NCI-H446 treated with DMSO at 0.1 percent for 48 hours (cell line): ENCODE data around the gene HIVEP3.

Source experiments
- DNase-seq: peaks from one replicate; lab custom pipeline; 2025; lab: John Stamatoyannopoulos, UW

Gene HIVEP3

GRCh38 chr1:41872074-41872473, 46.6 kb downstream of the HIVEP3 start:
- no peak for DNase-seq

GRCh38 chr1:41870076-41870562, 48.6 kb downstream of the HIVEP3 start:
- DNase-seq = no peak

- no peak for DNase-seq
Observed at GRCh38 chr1:41868241-41868998, 50.3 kb downstream of the HIVEP3 start.

- no peak for DNase-seq
Observed at GRCh38 chr1:41866285-41866684, 52.4 kb downstream of the HIVEP3 start.

DNA sequence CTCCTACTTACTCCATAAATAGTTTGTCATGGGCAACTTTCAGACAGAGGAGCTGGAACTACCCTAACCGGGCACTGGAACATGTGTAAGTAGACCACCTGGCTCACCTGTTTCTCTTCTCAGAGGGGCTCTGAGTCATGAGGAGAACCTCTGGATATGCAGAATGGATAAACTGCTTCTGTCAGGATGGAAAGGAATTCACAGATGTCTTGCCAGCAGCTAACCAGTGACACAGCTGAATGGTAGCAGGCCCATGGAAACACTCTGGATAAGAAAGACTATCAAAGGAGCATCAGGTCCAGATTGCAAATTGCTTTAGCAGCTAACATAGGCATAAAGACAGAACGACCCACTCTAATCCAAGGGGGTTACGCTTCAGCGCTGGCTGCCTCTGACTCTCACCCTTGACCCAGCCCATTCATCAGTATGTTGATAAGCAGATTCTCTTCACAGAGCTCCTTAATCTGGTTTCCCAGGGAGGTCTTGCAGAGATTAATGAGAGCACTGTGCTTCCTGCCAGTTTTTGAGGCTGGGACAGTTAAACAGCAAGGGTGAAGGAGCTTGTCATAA, 54.2 kb downstream of the HIVEP3 start:
- no peak for DNase-seq

- no peak for DNase-seq
Observed at GRCh38 chr1:41863718-41864117, 55.0 kb downstream of the HIVEP3 start.

- DNase-seq = no peak
Observed at GRCh38 chr1:41862384-41863221, 56.1 kb downstream of the HIVEP3 start.

GRCh38 chr1:41861535-41862383, 57.0 kb downstream of the HIVEP3 start:
- DNase-seq = peak; percentile 27

GRCh38 chr1:41860771-41861170, 58.0 kb downstream of the HIVEP3 start:
- no peak for DNase-seq

- no peak for DNase-seq
Observed at GRCh38 chr1:41860214-41860613, 58.5 kb downstream of the HIVEP3 start.

- no peak for DNase-seq
Observed at GRCh38 chr1:41859686-41860085, 59.0 kb downstream of the HIVEP3 start.

- peak; percentile 63 for DNase-seq
Observed at GRCh38 chr1:41856944-41857285, 61.8 kb downstream of the HIVEP3 start.

DNA sequence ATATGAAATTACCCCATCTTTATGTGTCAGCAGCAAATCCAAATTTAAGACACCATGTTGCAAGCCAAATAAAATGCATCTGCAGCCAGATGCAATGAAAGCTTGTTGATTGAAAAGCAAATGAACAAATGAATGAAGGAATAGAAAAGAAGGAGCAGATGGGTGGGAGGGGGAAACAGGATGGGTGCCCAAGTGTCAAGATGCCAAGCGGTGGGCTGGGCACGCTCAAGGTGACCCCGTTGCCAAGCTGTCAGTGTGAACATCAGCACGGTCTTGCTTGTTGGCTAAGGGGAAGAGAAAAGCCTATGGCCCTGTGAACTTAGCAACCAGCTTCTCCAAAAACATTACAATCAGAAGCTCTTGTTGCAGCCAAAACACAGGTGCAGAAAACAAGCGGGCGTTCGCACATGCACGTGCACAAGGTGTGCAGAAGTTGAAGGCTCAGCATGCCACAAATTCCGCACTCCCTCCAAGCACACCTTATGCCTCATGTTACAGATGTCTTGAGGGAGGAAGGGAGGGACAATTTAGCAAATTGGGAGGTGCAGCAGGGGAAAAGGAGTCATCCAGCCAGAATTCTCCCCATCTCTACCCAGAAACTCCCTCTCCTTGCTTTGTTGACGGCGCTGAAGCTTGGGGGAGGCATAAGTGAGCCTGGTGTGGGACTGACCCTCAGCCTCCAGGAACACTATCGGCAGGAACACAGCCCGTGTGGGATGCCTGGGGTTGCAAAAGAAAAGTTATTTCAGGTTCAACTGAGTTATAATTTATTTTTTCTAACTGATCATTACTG, 62.4 kb downstream of the HIVEP3 start:
- peak; percentile 80 for DNase-seq

DNA sequence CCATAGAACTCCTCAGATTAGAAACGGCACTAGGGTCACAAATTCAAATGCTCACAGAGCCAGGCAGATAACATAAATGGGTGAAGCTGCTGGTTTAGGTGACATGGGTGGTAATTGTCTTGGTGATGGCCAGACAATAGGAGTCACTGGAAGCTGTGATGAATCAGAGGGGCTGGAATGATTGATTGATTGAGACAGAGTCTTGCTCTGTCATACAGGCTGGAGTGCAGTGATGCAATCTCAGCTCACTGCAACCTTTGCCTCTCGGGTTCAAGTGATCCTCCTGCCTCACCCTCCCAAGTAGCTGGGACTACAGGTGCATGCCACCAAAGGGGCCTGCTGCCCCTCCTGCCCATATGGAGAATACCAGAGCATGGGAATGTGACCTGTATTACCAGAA, 63.0 kb downstream of the HIVEP3 start:
- no peak for DNase-seq

DNA sequence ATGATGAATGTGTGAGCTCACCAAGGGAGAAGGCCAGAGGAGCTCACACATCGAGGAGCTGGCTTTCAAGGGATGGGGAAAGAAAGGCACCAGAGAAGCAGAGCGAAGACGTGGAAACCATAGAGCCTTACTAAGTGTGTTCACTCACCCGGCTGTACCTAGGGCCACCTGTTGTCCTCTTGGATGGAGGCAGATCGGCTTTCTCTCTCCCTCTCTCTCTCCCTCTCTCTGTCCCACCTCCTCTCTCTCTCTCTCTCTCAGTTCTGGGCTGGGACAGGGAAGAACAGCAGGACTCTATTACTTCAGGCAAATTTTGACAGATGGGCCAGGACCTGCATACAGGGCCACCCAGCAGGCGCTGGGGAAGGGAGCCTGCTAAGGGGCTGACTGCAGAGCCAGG, 64.8 kb downstream of the HIVEP3 start:
- peak; percentile 46 for DNase-seq

DNA sequence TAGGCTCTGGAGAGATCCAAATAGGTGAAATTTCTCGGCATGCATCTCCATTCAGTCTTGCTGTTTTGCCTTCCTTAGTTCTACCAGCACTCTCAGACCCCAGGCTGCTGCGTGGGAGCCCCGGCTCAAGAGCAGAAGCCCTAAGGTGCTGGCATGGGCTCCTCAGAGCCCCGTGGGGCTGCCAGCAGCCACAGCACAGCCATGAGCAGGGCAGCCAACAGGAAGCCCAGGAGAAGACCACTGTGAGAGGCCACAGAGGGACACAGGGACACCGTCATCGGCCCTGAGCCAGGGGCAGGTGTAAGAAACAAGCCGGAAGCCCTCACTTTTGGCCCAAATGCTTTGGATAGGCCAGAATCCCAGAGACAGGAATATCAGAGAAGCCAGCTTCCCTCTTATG, 66.6 kb downstream of the HIVEP3 start:
- DNase-seq = no peak

GRCh38 chr1:41851589-41851988, 67.1 kb downstream of the HIVEP3 start:
- DNase-seq = no peak

GRCh38 chr1:41850029-41850428, 68.7 kb downstream of the HIVEP3 start:
- no peak for DNase-seq

GRCh38 chr1:41849211-41849759, 69.4 kb downstream of the HIVEP3 start:
- DNase-seq = no peak

DNA sequence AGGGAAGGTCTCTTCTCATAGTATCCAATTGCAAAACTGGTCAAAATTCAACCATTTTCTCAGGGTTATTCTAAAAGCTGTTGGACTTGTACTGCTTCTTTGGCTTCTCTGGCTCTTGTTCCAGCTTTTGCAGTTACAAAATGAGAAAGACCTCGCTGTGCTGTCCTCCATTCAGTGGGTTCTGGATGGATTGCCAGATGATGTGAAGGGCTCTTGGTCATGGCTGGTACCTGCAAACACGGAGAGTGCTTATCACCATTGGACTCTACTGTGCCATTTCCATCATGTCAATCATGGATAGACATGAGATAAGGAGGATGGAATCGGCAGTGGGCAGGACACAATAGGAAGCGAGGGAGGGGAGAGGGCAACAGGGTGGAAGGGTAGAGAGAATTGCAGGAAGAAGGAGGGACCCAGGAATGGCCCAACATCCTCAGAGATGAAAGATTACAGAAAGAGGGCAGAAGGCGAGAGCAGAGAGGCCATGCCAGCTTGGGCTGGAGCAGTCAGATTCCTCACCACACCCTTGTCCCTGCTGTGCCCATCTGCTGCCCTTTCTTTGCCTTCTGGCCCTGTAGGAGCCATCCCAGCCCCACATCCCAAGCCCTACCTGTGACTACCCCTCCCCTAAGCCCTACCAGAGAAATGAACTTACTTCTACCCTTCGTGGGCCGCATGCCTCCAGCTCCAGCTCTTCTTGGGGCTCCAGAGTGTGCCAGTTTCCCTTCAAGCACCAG, 70.3 kb downstream of the HIVEP3 start:
- no peak for DNase-seq
